VCaP (cell line): ENCODE results near the gene OR8B12.

Experiments
- H3K27ac ChIP-seq: fragments of 450-650 bp; 2 replicates; pipeline ENCODE4 v1.5.1; 2017
- CTCF ChIP-seq: fragments of 450-650 bp; conservative IDR thresholded peaks from 2 replicates; pipeline ENCODE4 v1.5.1; 2017; ENCODE audit warnings: mild to moderate bottlenecking, moderate library complexity

OR8B12 gene

GRCh38 chr11:124551189-124551588 is 7.7 kb upstream of the OR8B12 start:
- TF ChIP-seq CTCF: 0 out of 2 replicates have a peak, but pooled peaks have one; percentile 7
- H3K27ac ChIP-seq: no peak overlapping the region

GRCh38 chr11:124543145-124543544 is 309 bp downstream of the OR8B12 start:
- no peak overlapping the region for H3K27ac ChIP-seq
- TF ChIP-seq CTCF: no peak

- no peak for TF ChIP-seq CTCF
- H3K27ac ChIP-seq: no peak overlapping the region
Measured at GRCh38 chr11:124541204-124541603, 2.2 kb downstream of the OR8B12 start.

- no peak for TF ChIP-seq CTCF
- H3K27ac ChIP-seq: no peak overlapping the region
Measured at GRCh38 chr11:124538019-124538418, 5.4 kb downstream of the OR8B12 start.

- no peak overlapping the region for H3K27ac ChIP-seq
- TF ChIP-seq CTCF: no peak
Measured at GRCh38 chr11:124536520-124536919, 6.9 kb downstream of the OR8B12 start.

- H3K27ac ChIP-seq: no peak overlapping the region
- no peak for TF ChIP-seq CTCF
Measured at GRCh38 chr11:124535552-124536232, 7.8 kb downstream of the OR8B12 start.

- H3K27ac ChIP-seq: no peak overlapping the region
- TF ChIP-seq CTCF: no peak
Measured at GRCh38 chr11:124534051-124534450, 9.4 kb downstream of the OR8B12 start.
